Measurements from ENCODE around the gene TMEM11.

GRCh38 chr17:21210411-21211076 lies 3.4 kb downstream of the TMEM11 start:
- TF ChIP-seq SMC3 (IDR thresholded peaks at IDR 0.05) = no peak
- TF ChIP-seq CTCF (IDR thresholded peaks at IDR 0.05) = no peak
- TF ChIP-seq POLR2A (IDR thresholded peaks at IDR 0.05; ENCODE audit: low read length) = no peak
- TF ChIP-seq REST (IDR thresholded peaks at IDR 0.05) = no peak
- TF ChIP-seq RAD21 (conservative IDR thresholded peaks at IDR 0.05 in 1 of 2, IDR thresholded peaks at IDR 0.05 in 1 of 2) = no peak
- no peak for TF ChIP-seq JUN (IDR thresholded peaks at IDR 0.05)
- TF ChIP-seq HOXA7 (CRISPR knock-in tag; IDR thresholded peaks at IDR 0.05) = no peak
- no peak for TF ChIP-seq BHLHE40 (IDR thresholded peaks at IDR 0.05; ENCODE audit: low read depth, low read length)
- TF ChIP-seq ZFP36 (IDR thresholded peaks at IDR 0.05; ENCODE audit: borderline replicate concordance, partially characterized antibody) = no peak

All from A549 (cell line).